ENCODE measurements around the gene FAM171A2.
A peak's percentile ranks its signal among the peaks of the same experiment; 100 is the strongest.
"Not testable (repeated sequence)": the region's sequence is repeated elsewhere in the genome, so short reads cannot be mapped to it uniquely, and the experiment has no call there.

FAM171A2 gene

DNA sequence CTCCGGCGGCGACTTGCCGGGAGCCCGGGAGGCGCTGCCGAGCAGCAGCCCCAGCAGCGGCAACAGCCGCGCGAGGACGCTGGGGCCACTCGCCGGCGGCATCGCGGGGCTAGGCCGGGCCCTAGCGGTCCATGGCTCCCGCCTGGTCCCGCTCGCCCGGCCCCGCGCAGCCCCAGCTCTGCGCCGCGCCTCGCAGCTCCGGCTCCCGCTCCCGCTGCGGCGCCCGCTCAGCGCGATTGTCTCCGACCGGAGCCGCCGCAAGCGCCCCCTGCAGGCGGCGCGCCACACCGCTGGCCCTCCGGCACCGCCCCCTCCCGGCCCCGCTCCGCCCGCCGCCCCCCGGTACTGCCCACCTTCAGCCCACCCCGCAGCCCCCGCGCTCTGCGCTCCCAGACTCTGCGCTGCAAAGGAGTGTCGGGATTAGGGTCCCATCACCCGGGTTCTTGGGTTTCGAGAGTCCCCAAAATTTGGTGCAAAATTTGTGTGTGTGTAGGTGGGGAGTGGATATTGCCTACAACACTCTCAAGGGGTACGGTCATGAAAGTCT, at the start of gene FAM171A2:
TSS of gene FAM171A2 (minus strand) at position 241 of the 547 bp plus-strand sequence. CDS start at position 102, 139 bp downstream.
- DNase-seq = peak; percentile 72 to 77

DNA sequence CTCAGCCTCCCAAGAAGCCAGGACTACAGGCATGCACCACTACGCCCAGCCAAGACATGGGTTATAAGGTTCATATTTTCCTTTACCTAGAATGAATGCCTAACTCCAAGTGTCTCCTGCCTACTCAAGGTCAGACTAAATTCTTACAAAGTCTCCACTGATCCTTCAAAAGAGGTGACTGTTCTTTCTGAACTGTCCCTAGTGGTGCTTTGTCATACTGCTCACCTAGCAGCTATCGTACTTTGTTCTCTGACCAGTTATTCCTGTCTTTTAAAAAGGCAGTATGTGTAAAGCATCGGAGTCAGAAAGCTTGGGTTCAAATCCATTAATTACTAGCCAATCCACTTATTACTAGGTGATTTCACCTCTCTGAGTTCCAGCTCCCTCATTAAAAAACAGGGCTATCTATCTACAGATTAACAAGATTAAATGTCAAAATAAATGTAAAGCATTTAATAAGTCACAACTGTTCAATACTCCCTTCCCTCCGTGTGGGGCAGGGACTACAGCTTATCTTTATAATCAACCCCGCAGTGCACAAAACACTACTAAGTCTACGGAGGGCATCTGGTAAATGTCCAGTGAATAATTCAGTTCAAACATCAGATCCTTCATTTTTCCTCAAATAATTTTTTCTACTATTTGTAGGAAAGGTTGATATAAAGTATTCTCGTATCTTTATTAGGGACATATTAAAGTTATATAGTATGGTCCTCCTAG, 45.8 kb upstream of the FAM171A2 start:
- no peak for DNase-seq

DNA sequence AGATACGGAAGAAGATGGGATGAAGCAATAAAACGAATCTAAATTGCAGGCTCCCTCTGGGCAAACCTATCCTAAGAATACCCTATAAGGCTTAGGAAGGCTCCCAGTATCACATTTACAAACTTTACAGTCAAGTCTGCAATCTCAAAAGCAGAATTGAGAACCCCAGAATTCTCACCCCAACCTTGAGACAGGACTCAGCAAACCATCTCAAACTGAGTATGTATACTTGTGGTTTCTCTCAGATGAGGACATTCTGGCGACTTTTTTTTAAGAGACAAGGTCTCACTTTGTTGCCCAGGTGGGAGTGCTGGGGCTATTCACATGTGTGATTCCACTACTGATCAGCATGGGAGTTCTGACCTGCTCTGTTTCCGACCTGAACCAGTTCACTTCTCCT, 45.1 kb upstream of the FAM171A2 start:
- DNase-seq = no peak

DNA sequence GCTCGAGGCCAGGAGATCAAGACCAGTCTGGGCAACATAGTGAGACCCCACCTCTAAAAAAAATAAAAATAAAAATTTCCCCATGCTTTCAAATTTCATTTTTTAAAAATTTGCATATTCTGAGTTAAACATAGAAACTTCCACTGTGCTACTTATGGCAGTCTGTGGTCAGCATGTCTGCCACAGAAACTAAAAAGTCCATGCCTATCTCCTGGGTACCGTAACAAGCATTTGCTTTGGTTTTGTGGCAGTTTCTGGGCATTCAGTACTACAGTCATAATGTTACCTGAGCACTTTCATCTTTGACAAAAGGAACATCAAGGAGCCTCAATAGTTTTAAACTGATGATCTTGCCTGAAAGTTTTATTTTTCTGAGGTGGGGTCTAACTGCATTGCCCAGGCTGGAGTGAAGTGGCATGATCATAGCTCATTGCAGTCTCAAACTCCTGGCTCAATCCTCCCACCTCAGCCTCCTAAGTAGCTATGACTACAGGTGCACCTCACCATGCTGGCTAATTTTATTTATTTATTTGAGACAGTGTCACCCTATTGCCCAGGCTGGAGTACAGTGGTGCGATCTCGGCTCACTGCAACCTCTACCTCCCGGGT, 39.0 kb upstream of the FAM171A2 start:
- DNase-seq = no peak

DNA sequence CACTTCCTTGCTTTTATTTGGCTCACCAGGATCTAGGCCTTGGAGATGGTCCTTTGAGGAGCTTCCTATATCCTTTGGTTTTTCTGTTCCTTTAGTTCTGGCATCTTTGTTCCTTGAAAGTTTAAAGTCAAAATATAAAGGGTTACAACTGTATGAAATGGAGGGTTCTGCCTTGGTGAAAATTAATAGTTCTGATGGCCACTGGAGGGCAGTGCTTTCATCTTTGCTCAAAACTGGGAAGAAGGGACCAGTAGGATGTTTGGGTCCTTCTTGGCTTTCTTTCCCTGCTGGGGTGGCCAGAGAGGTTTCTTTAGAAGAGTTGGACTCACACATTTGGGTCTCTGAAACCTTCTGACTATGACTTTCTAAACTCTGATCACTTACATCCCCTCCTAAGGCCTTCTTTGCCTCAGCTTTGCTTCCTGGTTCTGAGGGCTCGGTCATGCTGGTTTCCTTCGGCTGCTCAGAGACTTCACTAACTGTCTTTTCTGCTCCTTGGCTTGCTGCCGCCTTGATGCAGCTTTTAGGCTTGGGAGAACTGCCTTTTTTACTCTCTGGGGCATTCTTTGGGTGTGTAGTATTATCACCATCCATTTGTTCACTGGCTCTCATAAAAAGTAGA, 36.7 kb upstream of the FAM171A2 start:
- DNase-seq = no peak

DNA sequence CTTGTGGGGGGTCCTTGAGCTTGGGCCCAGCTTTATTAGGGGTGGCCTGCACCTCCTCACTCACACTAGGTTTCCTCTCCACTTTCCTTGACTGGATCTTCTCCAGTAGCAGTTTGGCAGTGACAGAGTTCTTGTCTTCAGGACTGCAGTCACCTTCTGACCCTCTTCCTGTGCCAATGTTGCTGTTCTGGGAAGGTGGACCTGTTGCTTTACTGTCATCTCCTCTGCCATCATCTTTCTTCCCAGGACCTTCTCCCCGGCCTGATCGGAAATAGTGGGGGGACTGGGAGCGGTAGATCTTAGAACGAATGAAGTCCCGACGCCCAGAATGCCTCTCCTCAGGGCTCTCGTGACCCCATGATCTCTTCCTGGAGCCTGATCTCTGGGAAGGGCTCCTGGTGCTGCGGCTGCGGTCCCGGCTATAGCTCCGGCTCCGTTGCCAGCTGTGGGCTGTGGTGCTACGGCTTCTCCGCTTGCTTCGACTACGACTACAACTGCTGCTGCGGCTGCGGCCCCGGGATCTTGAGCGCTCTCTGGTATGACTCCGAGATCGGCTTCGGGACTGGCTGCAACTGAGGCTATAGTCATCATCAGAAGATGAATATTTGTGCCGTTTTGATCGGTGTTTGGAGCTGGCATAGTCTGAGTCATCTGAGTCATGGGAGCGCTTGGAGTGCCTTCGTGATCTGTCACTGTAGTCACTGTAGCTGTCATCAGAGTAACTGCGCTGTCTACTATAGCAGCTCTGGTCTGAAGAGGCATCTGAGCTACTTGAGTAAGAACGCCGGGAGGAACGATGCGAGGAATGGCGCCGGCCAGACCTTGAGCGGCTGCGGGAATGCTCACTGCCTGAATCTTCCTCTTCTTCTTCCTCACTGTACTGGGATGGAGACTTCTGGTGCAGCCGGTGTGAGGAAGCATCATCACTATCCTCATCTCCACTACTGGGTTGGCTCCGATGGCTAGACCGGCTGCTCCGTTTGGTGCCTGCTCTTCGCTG, 35.3 kb upstream of the FAM171A2 start:
- DNase-seq = no peak

DNA sequence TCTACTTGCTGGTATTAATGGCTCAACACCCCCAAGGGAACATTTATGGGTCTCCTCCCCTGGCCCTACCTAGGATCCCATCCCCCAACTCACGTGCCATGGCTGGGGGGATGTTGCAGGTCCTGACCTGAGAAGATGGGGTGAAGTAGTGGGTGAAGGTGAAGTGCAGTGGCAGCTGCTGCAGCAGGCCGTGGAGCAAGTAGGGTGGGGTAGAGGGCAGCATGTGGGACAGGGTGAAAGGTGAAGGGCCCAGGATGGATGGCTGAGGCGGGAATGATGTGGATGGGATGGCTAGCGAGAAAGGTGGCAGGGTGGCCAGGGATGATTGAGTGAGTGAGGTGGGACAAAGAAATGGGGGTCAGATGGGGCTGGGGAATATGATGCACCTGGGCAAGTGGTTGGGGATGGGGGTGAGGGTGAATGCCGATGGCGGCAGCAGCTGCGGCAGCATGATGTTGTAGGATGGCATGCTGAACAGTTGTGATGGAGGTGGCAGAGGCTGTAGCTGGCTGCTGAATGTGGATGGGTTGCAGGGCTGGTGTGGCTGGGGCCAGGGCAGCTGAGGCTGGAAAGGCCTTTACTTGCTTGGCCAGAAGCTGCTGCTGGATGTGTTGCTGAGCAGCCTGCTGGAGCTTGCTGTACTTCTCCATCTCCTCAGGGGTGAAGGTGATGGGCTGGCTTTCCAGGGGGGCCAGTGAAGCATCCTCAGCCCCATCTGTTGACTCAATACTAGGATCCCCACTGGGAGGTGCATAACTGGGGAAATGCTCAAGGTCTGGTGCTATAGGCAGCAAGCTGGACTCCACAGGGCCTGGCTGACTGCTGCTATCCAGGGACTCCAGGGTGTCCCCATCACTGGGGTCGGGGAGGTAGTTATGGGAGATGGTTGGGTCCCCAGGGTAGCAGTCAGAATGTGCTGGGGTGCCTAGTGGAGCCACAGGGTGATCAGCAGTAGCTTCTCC, 34.1 kb upstream of the FAM171A2 start:
- DNase-seq = no peak

DNA sequence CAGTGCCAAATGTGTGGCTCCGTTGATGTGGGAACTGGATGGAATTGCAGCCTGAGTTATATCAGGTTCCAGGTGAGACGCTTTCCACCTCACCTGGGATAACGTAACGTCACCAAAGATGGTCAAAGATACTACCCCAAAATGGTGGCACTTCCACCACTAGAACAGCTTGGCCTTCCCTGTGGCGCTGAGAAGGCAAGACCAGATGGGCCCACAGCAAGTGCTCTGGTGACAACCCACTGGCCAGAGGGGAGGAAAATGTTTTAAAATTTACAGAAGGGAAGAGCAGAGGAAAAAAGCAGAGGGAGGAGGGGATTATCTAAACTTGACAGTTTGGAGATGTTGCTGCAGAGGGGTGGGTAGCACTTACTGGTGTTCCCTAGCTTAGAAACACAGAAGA, 33.3 kb upstream of the FAM171A2 start:
- DNase-seq = no peak

DNA sequence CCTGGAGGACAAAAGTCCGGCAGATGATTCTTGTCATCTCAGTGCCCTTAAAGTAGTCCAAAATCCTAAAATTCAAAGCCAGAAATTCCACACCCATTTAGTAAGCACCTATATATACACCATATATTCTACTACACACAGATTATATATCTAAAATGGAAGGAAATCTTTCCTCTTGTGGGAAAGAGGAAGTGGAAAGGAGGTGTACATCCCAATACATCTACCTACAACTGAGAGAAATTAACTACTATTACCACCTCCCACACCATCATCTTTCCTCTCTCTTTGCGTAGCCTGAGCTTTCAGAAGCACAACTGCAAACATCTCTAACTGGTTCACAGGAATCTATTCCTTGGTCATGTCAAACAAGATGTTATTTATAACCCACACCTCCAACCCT, 31.2 kb upstream of the FAM171A2 start:
- DNase-seq = no peak

DNA sequence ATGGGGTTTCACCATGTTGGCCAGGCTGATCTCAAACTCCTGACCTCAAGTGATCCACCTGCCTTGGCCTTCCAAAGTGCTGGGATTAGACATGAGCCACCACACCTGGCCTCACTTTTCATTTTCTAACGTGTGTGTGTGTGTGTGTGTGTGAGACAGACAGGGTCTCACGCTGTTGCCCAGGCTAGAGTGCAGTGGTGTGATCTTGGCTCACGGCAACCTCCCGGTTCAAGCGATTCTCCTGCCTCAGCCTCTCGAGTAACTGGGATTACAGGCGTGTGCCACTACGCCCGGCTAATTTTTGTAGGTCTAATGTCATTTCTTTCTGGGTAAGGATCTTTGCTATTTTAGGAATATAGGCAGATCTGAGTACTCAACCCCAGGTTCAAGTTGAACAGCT, 30.5 kb upstream of the FAM171A2 start:
- DNase-seq = not testable (repeated sequence)

DNA sequence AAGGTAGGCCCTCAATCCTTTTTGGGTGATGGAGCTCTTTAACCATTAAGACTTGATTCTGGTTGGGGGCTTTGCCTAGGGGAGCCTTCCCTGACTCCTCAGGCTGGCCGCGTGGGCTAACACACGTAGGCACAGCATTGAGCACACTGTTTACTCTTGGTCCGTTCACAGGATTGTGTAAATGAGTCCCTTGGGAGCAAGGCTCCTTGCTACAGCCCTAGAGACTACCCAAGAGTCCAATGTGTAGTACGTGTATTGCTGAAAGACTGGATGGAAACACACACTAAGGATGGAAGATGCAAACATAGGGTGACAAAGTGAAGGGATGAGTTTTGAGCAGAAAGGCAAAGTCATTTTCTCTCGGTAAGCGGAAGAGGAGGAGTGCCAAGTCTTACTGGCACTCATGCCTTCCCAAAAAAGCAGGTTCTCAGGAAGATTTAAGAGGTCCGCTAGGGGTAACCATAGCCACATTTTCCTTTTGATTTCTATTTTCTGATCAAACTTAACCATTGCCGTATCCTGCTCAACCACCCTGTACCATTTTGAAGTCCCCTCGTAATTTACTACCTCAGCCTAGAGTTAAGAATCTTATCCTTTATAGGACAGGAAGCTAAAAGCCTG, 26.7 kb upstream of the FAM171A2 start:
- DNase-seq = no peak

DNA sequence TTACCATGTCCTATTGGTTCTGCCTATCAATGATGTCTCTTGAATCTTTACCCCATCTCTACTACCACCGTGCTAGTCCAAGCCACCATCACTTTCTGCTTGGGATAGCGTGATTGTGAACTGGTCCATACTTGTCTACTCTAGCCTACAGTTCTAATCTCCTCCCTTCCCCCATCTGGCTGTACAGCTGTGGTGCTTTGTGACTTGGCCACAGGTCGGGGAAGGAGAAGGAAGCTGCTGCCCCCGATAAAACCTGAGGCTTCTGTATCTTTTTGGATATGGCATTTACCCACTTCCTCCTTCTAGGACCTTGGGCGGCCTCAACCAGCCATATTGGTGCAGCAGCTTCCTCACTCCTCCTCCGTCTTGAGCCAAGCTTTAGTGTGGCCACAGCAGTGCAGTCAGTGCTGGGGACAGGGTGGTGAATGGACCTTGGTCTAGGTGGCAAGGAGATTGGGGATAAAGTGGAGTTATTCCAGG, 26.1 kb upstream of the FAM171A2 start:
- DNase-seq = no peak

DNA sequence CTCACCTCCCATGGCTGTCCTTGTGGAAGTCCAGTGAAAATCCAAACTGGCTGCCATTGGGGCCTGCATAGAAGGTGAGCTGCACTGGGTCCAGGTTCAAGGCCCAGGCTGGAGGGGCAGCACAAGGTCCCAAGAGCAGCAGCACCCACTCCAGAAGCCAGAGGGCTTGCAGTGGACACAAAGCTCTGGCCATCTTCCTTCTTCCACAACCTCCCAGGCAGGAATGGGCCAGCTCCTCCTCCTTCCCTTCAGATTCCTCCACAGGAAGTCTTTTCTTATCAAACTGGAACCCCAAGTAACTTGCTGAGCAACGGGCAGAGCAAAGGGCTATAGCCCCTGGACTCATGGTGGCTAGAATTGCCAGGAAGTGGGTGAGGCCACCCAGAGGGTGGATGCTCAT, 25.6 kb upstream of the FAM171A2 start, which contains the start of gene ITGA2B:
TSS of gene ITGA2B (minus strand) at position 369 of the 400 bp plus-strand sequence. CDS start at position 193, 176 bp downstream.
- DNase-seq = no peak

DNA sequence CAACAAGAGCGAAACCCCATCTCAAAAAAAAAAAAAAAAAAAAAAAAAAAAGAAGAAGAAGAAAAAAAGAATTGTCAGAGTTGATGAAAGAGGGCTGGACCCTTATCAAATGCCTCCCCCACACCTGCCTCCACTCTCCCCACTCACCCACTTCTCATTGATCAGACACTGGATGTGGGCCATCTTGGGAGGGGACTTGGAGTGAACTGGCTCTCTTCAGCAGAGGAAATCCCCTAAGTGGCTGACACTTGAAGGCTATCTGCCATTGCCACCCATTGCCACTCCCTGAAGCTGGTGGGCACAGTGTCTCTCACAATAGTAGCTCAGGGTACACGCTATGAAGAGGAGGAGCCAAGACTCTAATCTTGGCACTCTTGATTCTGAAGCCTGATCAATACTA, 24.2 kb upstream of the FAM171A2 start:
- no peak for DNase-seq

DNA sequence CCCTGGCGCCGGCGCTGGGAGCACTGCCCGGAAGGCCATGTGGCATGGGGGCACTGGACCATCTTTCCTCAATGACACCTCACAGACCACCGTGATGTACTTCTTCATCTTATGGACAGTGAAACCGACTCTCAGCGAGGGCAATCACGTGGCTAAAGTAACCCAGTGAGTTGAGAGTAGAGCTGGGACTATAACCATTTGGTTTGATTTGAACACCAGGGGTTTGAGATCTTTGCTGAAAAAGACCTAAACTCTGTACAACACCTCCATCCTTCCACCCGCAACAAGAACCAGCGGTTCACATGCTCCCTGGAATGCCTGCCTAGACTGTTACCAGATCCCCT, 22.5 kb upstream of the FAM171A2 start:
- DNase-seq = no peak

DNA sequence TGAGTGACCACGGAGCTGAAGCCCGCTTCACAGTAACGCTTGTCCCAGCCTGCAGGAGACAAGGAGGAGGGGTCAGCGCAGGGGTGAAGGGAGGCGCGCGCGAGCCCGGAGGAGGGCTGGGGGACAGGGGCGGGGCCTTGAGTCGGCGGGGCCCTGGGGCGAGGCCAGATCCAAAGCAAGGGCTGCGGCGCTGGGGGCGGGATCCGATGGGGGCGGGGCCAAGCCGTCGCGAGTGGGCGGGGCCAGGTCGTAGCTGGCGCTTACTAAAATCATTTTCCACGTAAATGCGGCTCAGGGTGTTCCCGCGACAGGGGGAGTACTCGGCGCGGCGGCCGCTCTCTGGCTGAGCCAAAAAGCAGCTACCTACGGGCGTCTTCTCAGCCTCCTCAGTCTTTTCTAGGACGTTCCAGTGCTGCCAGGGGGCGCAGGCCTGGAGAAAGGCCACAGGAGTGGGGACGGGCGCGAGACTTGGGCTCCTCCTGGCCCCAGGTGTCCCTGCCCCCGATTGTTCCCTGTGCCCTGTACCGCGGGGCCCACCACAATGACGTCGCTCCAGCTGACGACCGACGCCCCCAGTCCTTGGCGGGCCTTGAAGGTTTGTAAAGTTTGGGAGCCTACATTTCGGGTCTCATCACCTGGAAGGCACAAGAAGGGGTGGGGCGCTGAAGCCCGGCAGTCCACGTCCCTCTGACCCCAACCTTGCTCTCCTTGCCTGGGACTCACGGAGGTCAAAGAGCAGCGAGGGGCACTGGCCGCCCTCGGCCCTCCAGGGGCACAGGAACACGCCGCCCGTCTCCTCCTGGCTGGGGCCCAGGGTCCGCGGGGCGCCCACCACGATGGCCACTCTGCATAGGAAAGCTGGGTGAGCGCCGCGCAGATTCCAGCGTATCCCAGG, 21.9 kb upstream of the FAM171A2 start:
- DNase-seq = peak; percentile 87 to 90

DNA sequence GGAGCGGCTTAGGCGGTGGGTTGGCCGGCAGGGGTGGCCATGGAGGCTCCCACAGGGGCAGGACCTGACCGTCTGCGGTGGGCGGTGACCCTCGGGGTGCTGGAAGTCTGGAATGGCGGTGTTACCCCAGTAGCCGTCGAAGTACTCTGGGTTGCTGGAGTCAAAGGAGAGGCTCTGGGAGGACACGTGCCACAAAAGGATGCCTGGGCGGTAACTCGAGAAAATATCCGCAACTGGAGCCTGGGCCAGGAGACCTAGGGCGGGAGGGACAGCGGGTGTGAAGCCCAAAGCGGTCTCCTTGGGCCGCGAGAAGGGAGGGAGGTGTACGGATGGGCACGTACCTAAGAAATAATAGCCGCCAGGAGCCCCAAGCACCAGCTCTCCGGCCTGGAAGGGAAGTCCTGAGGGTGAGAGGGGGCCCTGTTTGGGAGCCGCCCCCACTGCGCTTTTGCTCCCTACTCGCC, 21.2 kb upstream of the FAM171A2 start:
- no peak for DNase-seq

DNA sequence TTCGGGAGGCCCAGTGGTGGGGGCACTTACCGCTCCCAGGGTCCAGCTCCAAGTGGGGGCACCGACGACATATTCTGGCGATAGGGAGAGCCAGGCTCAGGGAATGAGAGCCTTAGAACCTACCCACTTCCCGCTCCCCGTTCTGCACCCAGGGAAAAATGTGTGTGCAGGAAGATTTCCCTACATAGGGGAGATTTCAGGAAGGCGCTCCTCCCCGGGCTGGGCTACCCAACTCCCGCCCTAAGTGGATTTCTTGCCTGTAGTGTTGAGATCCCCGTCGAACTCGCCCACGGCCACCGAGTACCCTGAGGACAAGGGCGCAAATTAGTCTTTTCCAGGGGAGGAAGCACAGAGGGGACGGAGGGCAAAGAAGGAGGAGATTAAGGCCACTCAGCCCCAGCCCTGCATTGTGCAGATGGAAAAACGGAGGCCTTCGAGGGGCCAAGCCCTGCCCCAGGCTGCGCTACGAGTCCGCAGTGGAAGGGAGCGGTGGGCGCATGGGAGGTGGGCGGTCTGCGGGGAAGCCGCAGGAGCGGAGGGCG, 20.7 kb upstream of the FAM171A2 start:
- no peak for DNase-seq

DNA sequence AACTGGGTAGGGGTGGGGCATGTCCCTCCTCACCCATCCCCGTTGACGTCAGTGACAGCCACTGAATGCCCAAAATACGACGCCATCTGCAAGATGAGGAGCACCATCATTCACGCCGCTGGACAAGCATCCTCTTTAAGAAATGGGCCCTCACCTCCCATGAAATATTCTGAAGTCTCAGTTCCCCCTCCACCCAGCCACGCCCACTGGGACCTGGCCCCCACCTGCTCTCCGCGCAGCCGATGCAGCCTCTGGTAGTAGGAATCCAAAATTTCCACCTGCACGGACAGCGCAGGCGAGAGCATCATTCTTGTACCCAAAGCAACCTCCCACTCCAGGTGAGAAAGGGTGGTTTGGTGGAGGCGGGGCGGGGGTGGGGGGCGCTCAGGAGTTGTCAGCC, 20.2 kb upstream of the FAM171A2 start:
- DNase-seq = no peak

Data from stimulated activated CD4-positive, alpha-beta T cell treated with anti-CD3 and anti-CD28 coated beads, Interleukin-2, amount 100 ng/mL, for 24 hours (primary cell).